ENCODE data around the gene TECTA. TPM values are rescaled to one million over a fixed set of nuclear protein-coding genes. Genes with fewer than 3 reads are reported as not detected.

The TECTA gene
- total RNA-seq, 2 experiments from 2014 or later, result 0.07 to 0.12 TPM

GRCh38 chr11:121140369-121140768, 39.3 kb downstream of the TECTA start:
- Mint-ChIP-seq H3K4me3 (no peak overlapping the region), H3K9me3 (no peaks in the 10 kb centered on the region), H3K4me1 (ENCODE audit: low read depth) (no peaks in the 10 kb centered on the region), H3K27me3 (ENCODE audit: low read depth) (no peaks in the 10 kb centered on the region), H3K36me3 (ENCODE audit: low read depth) (no peaks in the 10 kb centered on the region), H3K27ac (no peak overlapping the region)
- CTCF ChIA-PET, result no interaction called here
- DNase-seq, result no peak
- intact Hi-C loops (cut with micrococcal nuclease), result no loop called here

GRCh38 chr11:121141066-121141465, 40.0 kb downstream of the TECTA start:
- no peak overlapping the region for H3K27ac Mint-ChIP-seq
- CTCF ChIA-PET, result no interaction called here
- H3K4me3 Mint-ChIP-seq, result no peak overlapping the region
- H3K4me1 Mint-ChIP-seq (ENCODE audit: low read depth), result no peaks in the 10 kb centered on the region
- no peaks in the 10 kb centered on the region for H3K36me3 Mint-ChIP-seq (ENCODE audit: low read depth)
- no peaks in the 10 kb centered on the region for H3K9me3 Mint-ChIP-seq
- H3K27me3 Mint-ChIP-seq (ENCODE audit: low read depth), result no peaks in the 10 kb centered on the region
- intact Hi-C loops (cut with micrococcal nuclease), result no loop called here
- DNase-seq, result no peak

- no peaks in the 10 kb centered on the region for H3K27me3 Mint-ChIP-seq (ENCODE audit: low read depth)
- no peaks in the 10 kb centered on the region for H3K9me3 Mint-ChIP-seq
- H3K4me1 Mint-ChIP-seq (ENCODE audit: low read depth), result no peaks in the 10 kb centered on the region
- no peak for DNase-seq
- H3K36me3 Mint-ChIP-seq (ENCODE audit: low read depth), result no peaks in the 10 kb centered on the region
- intact Hi-C loops (cut with micrococcal nuclease), result no loop called here
- no peak overlapping the region for H3K4me3 Mint-ChIP-seq
- no peak overlapping the region for H3K27ac Mint-ChIP-seq
- CTCF ChIA-PET, result no interaction called here
Measured at GRCh38 chr11:121143921-121144320, 42.9 kb downstream of the TECTA start.

- DNase-seq, result no peak
- Mint-ChIP-seq H3K36me3 (ENCODE audit: low read depth) (no peaks in the 10 kb centered on the region), H3K4me3 (no peak overlapping the region), H3K27ac (no peak overlapping the region), H3K9me3 (no peaks in the 10 kb centered on the region), H3K27me3 (ENCODE audit: low read depth) (no peaks in the 10 kb centered on the region), H3K4me1 (ENCODE audit: low read depth) (no peaks in the 10 kb centered on the region)
- CTCF ChIA-PET, result interaction anchor here (0.7 kb wide), 1 partner anchor 1215 kb away, joined by 3 read pairs; no protein-coding TSS in a partner anchor
- intact Hi-C loops (cut with micrococcal nuclease), result no loop called here
Measured at GRCh38 chr11:121144723-121145122, 43.7 kb downstream of the TECTA start.

- intact Hi-C loops (cut with micrococcal nuclease), result no loop called here
- H3K4me3 Mint-ChIP-seq, result no peak overlapping the region
- H3K27me3 Mint-ChIP-seq (ENCODE audit: low read depth), result no peaks in the 10 kb centered on the region
- CTCF ChIA-PET, result no interaction called here
- no peaks in the 10 kb centered on the region for H3K9me3 Mint-ChIP-seq
- no peak for DNase-seq
- H3K4me1 Mint-ChIP-seq (ENCODE audit: low read depth), result no peaks in the 10 kb centered on the region
- no peaks in the 10 kb centered on the region for H3K36me3 Mint-ChIP-seq (ENCODE audit: low read depth)
- H3K27ac Mint-ChIP-seq, result no peak overlapping the region
Measured at GRCh38 chr11:121145826-121146225, 44.8 kb downstream of the TECTA start.

- Mint-ChIP-seq H3K4me3 (no peak overlapping the region), H3K4me1 (ENCODE audit: low read depth) (no peaks in the 10 kb centered on the region), H3K36me3 (ENCODE audit: low read depth) (no peaks in the 10 kb centered on the region), H3K9me3 (no peaks in the 10 kb centered on the region), H3K27me3 (ENCODE audit: low read depth) (no peaks in the 10 kb centered on the region), H3K27ac (no peak overlapping the region)
- CTCF ChIA-PET, result no interaction called here
- intact Hi-C loops (cut with micrococcal nuclease), result no loop called here
- DNase-seq, result no peak
Measured at GRCh38 chr11:121149116-121149515, 48.1 kb downstream of the TECTA start.

- CTCF ChIA-PET, result no interaction called here
- no peaks in the 10 kb centered on the region for H3K27me3 Mint-ChIP-seq (ENCODE audit: low read depth)
- no peaks in the 10 kb centered on the region for H3K4me1 Mint-ChIP-seq (ENCODE audit: low read depth)
- H3K27ac Mint-ChIP-seq, result no peak overlapping the region
- intact Hi-C loops (cut with micrococcal nuclease), result no loop called here
- H3K36me3 Mint-ChIP-seq (ENCODE audit: low read depth), result no peaks in the 10 kb centered on the region
- no peak overlapping the region for H3K4me3 Mint-ChIP-seq
- no peak for DNase-seq
- no peaks in the 10 kb centered on the region for H3K9me3 Mint-ChIP-seq
Measured at GRCh38 chr11:121151207-121151688, 50.2 kb downstream of the TECTA start.

GRCh38 chr11:121152764-121153163, 51.7 kb downstream of the TECTA start:
- Mint-ChIP-seq H3K27me3 (ENCODE audit: low read depth) (no peaks in the 10 kb centered on the region), H3K4me1 (ENCODE audit: low read depth) (no peaks in the 10 kb centered on the region), H3K4me3 (no peak overlapping the region), H3K9me3 (no peaks in the 10 kb centered on the region), H3K27ac (no peak overlapping the region), H3K36me3 (ENCODE audit: low read depth) (no peaks in the 10 kb centered on the region)
- intact Hi-C loops (cut with micrococcal nuclease), result no loop called here
- CTCF ChIA-PET, result interaction anchor here (1.5 to 1.6 kb wide), 2 partner anchors 9 to 13 kb away, joined by 3 to 4 read pairs; no protein-coding TSS in a partner anchor
- no peak for DNase-seq

GRCh38 chr11:121153472-121153871, 52.4 kb downstream of the TECTA start:
- Mint-ChIP-seq H3K27ac (no peak overlapping the region), H3K4me3 (no peak overlapping the region), H3K4me1 (ENCODE audit: low read depth) (no peaks in the 10 kb centered on the region), H3K9me3 (no peaks in the 10 kb centered on the region), H3K27me3 (ENCODE audit: low read depth) (no peaks in the 10 kb centered on the region), H3K36me3 (ENCODE audit: low read depth) (no peaks in the 10 kb centered on the region)
- intact Hi-C loops (cut with micrococcal nuclease), result no loop called here
- no peak for DNase-seq
- CTCF ChIA-PET, result interaction anchor here (0.6 to 2.4 kb wide), 5 partner anchors 9 to 268 kb away, joined by 3 to 12 read pairs (median 3); no protein-coding TSS in a partner anchor

GRCh38 chr11:121154486-121155314, 53.7 kb downstream of the TECTA start:
- DNase-seq, result no peak
- intact Hi-C loops (cut with micrococcal nuclease), result no loop called here
- Mint-ChIP-seq H3K27me3 (ENCODE audit: low read depth) (no peaks in the 10 kb centered on the region), H3K4me1 (ENCODE audit: low read depth) (no peaks in the 10 kb centered on the region), H3K4me3 (no peak overlapping the region), H3K36me3 (ENCODE audit: low read depth) (no peaks in the 10 kb centered on the region), H3K27ac (no peak overlapping the region), H3K9me3 (no peaks in the 10 kb centered on the region)
- CTCF ChIA-PET, result interaction anchor here (2.4 kb wide), 1 partner anchor 40 kb away, joined by 12 read pairs; no protein-coding TSS in a partner anchor

- no peak overlapping the region for H3K27ac Mint-ChIP-seq
- CTCF ChIA-PET, result no interaction called here
- no peaks in the 10 kb centered on the region for H3K36me3 Mint-ChIP-seq (ENCODE audit: low read depth)
- H3K4me1 Mint-ChIP-seq (ENCODE audit: low read depth), result no peaks in the 10 kb centered on the region
- no peaks in the 10 kb centered on the region for H3K27me3 Mint-ChIP-seq (ENCODE audit: low read depth)
- no peak for DNase-seq
- intact Hi-C loops (cut with micrococcal nuclease), result no loop called here
- H3K9me3 Mint-ChIP-seq, result no peaks in the 10 kb centered on the region
- H3K4me3 Mint-ChIP-seq, result no peak overlapping the region
Measured at GRCh38 chr11:121157756-121158155, 56.7 kb downstream of the TECTA start.

- no peak for DNase-seq
- Mint-ChIP-seq H3K9me3 (no peaks in the 10 kb centered on the region), H3K36me3 (ENCODE audit: low read depth) (no peaks in the 10 kb centered on the region), H3K27me3 (ENCODE audit: low read depth) (no peaks in the 10 kb centered on the region), H3K4me1 (ENCODE audit: low read depth) (no peaks in the 10 kb centered on the region), H3K4me3 (no peak overlapping the region), H3K27ac (no peak overlapping the region)
- intact Hi-C loops (cut with micrococcal nuclease), result no loop called here
- CTCF ChIA-PET, result no interaction called here
Measured at GRCh38 chr11:121159741-121160140, 58.7 kb downstream of the TECTA start.

- H3K9me3 Mint-ChIP-seq, result no peaks in the 10 kb centered on the region
Measured at GRCh38 chr11:121161349-121161917, 60.4 kb downstream of the TECTA start.

More at GRCh38 chr11:121161349-121161917, 60.4 kb downstream of the TECTA start:
- H3K4me1 Mint-ChIP-seq (ENCODE audit: low read depth), result no peaks in the 10 kb centered on the region
- CTCF ChIA-PET, result interaction anchor here (1.5 kb wide), 1 partner anchor 9 kb away, joined by 4 read pairs; no protein-coding TSS in a partner anchor
- H3K27ac Mint-ChIP-seq, result no peak overlapping the region
- no peaks in the 10 kb centered on the region for H3K27me3 Mint-ChIP-seq (ENCODE audit: low read depth)
- no peak overlapping the region for H3K4me3 Mint-ChIP-seq
- intact Hi-C loops (cut with micrococcal nuclease), result no loop called here
- no peak for DNase-seq
- H3K36me3 Mint-ChIP-seq (ENCODE audit: low read depth), result no peaks in the 10 kb centered on the region
